HuH-7.5 (cell line): ENCODE results near the gene LRRC26.
A peak's percentile ranks its signal among the peaks of the same experiment; 100 is the strongest.

ENCODE experiments used
- DNase-seq: peaks from one replicate; pipeline ENCODE4 v3.0.0; 2011; ENCODE audit warnings: low spot score

LRRC26 gene

DNA sequence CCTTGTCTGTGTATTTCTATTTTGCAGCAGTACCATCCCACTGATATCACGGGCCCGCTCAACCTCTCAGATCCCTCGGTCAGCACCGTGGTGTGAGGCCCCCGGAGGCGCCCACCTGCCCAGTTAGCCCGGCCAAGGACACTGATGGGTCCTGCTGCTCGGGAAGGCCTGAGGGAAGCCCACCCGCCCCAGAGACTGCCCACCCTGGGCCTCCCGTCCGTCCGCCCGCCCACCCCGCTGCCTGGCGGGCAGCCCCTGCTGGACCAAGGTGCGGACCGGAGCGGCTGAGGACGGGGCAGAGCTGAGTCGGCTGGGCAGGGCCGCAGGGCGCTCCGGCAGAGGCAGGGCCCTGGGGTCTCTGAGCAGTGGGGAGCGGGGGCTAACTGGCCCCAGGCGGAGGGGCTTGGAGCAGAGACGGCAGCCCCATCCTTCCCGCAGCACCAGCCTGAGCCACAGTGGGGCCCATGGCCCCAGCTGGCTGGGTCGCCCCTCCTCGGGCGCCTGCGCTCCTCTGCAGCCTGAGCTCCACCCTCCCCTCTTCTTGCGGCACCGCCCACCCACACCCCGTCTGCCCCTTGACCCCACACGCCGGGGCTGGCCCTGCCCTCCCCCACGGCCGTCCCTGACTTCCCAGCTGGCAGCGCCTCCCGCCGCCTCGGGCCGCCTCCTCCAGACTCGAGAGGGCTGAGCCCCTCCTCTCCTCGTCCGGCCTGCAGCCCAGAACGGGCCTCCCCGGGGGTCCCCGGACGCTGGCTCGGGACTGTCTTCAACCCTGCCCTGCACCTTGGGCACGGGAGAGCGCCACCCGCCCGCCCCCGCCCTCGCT is 1.9 kb downstream of the LRRC26 start:
- peak; percentile 85 for DNase-seq

- DNase-seq: no peak
Measured at GRCh38 chr9:137167277-137167746, 2.5 kb downstream of the LRRC26 start.

DNA sequence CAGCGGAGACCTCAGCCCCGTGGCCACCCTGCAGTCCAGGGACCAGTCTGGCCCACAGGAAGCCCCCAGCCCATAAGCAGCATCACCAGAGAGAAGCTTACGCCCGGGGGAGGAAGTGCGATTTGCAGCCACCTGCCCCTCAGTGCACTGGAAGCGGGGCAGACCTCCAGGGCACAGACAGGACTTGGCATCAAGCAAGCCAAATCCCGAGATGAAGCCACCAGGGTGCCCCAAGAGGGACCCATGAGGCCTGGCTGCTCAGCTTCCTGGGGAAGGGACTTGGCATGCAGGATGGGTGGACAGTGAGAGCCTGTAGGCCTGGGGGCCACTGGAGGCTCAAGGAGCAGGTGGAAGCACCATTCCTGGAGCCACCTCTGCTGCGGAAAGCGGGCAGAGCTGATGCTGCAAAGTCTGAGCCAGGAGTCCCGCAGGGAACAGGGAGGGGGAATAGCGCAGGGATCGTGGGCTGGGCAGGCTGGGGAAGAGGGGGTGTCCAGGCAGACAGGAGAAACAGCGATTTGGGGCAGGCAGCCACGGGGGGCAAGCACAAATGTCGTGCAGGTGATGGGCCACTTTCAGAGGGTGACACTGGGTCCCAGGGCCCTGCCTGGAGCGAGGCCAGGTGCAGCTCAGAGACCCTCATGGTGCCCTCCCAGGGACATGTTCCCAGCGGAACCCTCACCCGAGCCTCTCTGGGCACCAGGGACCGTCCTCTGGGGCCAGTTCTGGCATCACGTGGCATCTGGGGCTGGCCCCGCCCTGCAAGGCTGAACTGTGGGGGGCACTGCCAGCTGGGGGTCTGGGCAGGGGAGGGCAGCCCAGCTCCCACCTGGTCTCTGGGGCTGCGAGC is 3.2 kb downstream of the LRRC26 start:
- no peak for DNase-seq

- DNase-seq: no peak
Measured at GRCh38 chr9:137165250-137165836, 4.5 kb downstream of the LRRC26 start.

DNA sequence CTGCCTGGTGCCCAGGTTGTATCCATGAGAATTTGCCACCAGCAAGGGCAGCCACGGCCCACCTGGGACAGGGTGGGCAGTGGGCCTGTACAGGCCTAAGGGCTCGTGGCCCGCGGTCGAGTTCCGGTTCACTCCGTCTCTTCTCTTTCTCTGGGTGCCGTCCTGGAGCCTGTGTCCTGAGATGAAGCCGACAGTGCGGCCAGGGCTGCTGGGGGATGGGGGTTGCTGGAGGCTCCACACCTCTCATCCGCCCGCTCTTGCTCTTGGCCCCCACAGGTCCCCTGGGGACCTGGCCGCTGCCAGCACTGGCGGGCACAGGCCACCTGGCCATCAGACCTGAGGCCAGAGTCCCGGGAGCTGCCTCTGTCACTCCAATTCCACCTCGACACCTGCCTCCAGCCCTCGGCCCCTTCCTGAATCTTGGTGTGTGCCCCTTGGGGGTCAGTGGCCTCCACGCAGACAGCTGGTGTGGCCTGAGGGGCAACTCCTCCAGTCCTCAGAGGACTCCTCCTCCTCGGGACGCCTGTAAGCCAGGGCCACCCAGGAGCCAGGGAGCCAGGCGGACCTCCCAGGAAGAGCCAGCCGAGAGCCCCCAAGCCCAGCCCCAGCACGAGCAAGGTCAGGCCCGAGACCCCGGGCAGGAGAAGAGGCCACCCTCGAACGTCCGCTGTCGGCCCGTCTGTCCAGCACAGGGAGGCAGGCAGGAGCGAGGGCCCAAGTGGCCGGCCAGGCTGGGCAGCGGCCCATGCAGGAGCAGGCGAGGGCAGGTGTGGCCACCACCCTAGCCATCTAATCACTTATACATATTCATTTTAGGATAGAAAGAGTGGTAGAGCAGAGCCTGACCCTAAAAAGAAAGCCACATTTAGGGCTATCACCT is 5.2 kb downstream of the LRRC26 start:
- DNase-seq: no peak

GRCh38 chr9:137163805-137164204 is 6.0 kb downstream of the LRRC26 start:
- no peak for DNase-seq

DNA sequence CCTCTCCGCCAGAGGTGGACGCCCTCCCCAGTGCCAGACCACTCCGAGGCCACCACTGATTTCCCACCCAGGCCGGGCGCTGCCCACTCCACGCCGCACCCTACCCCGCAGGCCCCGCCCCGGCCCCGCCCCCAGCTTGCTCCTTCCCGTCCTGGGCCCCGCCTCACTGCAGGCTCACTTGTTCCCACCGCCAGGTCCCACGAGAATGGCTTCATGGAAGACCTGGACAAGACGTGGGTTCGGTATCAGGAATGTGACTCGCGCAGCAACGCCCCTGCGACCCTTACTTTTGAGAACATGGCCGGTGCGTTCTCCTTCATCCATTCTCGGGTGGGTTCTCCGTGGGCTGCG is 6.5 kb downstream of the LRRC26 start:
- no peak for DNase-seq

GRCh38 chr9:137162505-137163364 is 7.1 kb downstream of the LRRC26 start:
- DNase-seq: peak; percentile 91

DNA sequence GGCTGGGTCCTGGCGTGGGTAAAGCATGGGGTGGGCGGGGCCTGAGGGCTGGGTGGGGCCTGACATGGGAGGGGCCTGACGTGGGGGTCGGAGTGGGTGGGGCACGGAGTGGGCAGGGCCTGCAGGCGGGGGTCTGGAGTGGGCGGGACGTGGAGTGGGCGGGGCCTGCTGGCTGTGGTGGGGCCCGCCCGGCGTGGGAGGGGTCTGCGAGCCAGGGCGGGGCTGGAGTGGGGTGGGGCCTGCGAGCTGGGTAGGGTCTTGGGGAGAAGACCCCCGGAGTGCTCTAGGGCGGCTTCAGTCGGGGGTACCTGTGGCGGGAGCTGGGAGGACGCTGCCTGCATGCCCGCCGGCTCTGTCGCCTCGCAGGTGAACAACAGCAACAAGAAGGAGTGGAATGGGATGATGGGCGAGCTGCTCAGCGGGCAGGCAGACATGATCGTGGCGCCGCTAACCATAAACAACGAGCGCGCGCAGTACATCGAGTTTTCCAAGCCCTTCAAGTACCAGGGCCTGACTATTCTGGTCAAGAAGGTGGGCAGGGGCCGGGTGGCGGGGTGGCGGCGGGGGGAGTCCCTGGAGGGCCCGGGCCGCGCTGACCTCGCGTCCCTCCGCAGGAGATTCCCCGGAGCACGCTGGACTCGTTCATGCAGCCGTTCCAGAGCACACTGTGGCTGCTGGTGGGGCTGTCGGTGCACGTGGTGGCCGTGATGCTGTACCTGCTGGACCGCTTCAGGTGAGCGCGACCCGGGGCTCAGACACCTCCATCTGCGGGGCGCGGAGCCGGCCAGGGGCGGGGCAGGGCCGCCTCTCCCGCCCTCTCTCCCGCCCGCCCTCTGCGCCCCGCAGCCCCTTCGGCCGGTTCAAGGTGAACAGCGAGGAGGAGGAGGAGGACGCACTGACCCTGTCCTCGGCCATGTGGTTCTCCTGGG is 8.0 kb downstream of the LRRC26 start:
- no peak for DNase-seq

DNA sequence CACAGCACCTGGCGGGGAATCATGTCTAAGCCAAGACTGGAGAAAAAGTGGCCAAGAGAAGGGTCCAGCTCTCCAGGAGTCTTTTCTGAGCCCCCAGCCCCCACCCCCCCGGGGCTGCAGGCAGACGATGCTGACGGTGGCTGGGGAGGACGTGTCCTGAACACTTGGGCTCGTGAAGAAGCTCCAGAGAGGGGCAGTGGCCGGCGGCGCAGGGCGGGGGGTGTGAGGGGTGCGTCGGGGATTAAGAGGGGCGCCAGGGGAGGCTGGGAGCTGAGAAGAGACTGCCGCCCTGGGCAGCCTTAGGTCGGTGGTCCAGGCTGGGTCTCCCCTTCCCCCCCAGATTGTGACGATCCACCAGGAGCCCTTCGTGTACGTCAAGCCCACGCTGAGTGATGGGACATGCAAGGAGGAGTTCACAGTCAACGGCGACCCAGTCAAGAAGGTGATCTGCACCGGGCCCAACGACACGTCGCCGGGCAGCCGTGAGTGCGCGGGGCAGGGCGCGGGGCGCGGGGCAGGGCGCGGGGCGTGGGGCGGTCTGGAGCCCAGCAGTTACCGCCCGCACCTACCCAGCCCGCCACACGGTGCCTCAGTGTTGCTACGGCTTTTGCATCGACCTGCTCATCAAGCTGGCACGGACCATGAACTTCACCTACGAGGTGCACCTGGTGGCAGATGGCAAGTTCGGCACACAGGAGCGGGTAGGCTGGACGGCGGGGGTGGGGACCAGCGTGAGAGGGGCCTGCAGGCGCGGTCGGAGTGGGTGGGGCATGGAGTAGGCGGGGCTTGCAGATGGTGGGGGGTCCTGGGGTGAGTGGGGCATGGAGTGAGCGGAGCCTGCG is 8.9 kb downstream of the LRRC26 start:
- no peak for DNase-seq

DNA sequence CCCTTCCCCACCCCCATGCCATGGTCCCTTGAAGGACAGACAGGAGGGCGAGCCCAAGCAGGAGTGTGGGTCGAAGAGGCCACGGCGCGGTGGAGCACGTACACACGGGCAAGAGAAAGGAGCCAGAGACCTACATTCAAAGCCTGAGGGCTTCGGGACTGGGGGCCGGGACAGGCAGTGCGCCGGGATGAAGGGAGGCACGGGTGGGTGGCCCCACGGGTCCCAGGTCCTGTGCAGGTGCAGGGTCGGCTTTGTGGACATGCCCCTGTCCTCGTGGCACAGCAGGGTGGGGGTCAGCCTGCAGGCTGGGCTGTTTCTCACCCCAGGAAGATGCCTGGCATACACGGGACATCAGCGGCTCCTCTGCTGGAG is 9.8 kb downstream of the LRRC26 start:
- no peak for DNase-seq

DNA sequence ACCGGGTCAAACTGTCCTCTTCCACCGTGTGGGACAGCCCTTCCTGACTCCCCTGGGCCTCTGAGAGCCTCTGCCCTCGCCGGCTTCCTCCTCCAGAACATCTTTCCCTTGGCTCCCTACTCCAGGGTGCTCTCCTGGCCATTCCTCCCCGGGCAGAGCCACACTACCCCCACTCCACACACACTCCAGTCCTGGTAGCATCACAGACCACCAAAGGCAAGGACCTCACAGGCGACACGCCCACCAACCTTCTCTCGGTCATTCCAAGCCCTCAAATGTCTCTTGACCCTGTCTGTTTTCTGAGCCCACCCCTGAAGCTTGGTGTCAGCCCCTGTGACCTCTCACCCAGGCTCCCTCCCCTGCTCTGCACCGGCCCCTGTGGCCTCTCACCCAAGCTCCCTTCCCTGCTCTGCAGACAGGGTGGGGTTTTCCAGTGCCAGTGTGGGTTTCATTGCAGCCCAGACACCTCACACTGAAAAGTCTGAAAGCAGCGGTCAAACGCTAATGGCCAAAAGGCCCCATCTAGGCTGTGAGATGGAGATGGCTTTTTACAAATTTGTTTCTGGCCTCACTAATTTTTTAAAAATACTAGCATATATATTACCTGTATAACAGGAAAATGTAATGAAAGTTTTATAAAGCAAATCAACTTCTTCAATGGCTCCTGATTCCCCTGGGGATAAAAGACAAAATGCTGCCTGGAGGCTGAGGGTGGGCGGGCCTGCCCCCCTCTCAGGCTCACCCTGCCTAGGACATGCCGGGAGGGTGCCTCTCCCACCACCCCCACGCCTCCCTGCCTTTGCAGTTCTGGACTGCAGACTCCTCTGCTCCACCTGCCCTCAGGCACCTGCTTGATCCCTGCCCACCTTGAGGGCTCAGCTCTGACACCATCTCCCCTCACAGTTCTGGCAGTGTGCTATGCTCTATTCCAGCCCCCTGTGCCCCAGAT is 10.5 kb downstream of the LRRC26 start:
- no peak for DNase-seq

GRCh38 chr9:137158625-137159024 is 11.2 kb downstream of the LRRC26 start:
- no peak for DNase-seq

DNA sequence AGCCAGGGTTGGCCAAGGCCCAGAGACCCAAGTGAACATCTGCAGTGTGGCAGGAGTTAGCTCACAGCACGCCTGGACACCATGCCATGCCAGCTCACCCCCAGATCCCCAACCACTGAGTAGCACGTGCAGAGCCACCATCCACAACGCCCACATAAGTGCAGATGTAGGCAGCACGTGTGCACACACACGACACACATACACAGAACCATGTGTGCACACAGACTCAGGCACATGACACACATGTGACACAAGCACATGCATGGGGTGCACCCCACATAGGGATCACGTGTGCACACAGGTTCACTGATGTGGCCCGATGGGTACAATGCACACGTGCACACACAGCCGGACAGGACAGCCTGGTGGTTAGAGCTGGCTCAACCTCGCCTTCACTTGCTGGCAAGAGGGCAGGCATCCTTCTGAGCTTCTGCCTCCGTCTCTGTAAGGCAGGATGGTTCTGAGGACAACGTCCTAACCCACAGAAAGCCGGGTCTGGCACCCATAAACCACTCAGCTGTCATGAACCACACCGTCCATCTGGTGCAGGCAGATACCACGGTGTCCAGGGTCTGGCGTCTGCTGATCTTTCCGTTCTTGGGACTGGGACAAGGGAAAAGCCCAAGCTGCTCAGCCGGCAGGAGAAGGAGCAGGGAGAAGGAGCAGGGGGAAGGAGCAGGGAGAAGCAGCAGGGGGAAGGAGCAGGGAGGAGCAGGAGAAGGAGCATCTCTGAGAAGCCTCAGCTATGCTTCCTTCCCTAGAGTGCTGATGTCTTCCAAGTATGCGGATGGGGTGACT is 12.0 kb downstream of the LRRC26 start:
- DNase-seq: no peak

GRCh38 chr9:137156567-137157375 is 13.1 kb downstream of the LRRC26 start:
- DNase-seq: no peak

DNA sequence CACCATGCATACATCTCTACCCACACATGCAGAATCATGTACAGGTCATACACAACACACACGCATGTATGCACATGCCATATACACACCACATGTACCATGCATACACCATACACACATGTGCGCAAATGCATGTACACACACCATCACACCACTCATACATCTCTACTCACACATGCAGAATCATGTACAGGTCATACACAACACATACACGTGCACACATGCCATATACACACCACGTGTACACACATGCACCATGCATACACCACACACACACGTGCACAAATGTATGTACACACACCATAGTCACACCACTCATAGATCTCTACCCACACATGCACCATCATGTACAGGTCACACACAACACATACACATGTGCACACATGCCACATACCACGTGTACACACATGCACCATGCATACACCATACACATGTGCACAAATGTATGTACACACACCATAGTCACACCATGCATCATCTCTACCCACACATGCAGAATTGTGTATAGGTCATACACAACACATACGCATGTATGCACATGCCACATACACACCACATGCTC is 16.9 kb downstream of the LRRC26 start:
- DNase-seq: no peak
